PC-3 (cell line): Measurements from ENCODE around the gene PIAS1. TPM values are rescaled to one million over a fixed set of nuclear protein-coding genes. Genes with fewer than 3 reads are reported as not detected.
A peak's percentile ranks its signal among the peaks of the same experiment; 100 is the strongest.

ENCODE experiments used
- ATAC-seq: fragments of 200-7000 bp; cut with Tn5 transposase; 2 replicates; pipeline ENCODE4 v1.9.1; 2020; ENCODE audit warnings: mild to moderate bottlenecking, moderate library complexity
- BruUV-seq: library from RNA; stranded (reverse); fragments of 400-500 nt; replicated peaks from 2 replicates; lab custom pipeline; 2021; lab: Mats Ljungman, UMichigan
- CTCF ChIA-PET: fragments of 300-600 bp; sonication (Branson Sonifier 250); formaldehyde crosslinking; loops from one replicate; lab custom pipeline; 2022; ENCODE audit warnings: antibody characterized with exemption; lab: Charles Lee
- POLR2A ChIA-PET: fragments of 300-600 bp; sonication (Branson Sonifier 250); formaldehyde crosslinking; loops from one replicate; lab custom pipeline; 2022; ENCODE audit warnings: antibody characterized with exemption; ENCODE audit not compliant: unreplicated experiment; lab: Charles Lee
- DNase-seq: peaks from one replicate; pipeline ENCODE4 v3.0.0-alpha.2; 2015
- H2AFZ ChIP-seq: fragments of 300-600 bp; sonication (generic); 2 replicates; pipeline ENCODE4 v1.6.0; 2016; ENCODE audit warnings: antibody characterized with exemption, low read length
- H3F3A ChIP-seq: fragments of 300-600 bp; sonication (generic); one replicate; pipeline ENCODE4 v1.6.0; 2017; ENCODE audit warnings: antibody characterized with exemption, low read length, control low read depth, mild to moderate bottlenecking; ENCODE audit not compliant: unreplicated experiment
- H3K27ac ChIP-seq: fragments of 300-600 bp; sonication (generic); 2 replicates; pipeline ENCODE4 v1.5.1; 2016; ENCODE audit warnings: mild to moderate bottlenecking, low read length
- H3K27me3 ChIP-seq: fragments of 300-600 bp; sonication (generic); 2 replicates; pipeline ENCODE4 v1.6.1; 2016; ENCODE audit warnings: low read length, mixed read lengths
- H3K36me3 ChIP-seq: fragments of 300-600 bp; sonication (generic); 2 replicates; pipeline ENCODE4 v1.6.1; 2016; ENCODE audit warnings: low read depth, mixed run types, low read length, mixed read lengths
- H3K4me1 ChIP-seq: fragments of 300-600 bp; sonication (generic); 2 replicates; pipeline ENCODE4 v1.5.1; 2016; ENCODE audit warnings: low read length; ENCODE audit not compliant: insufficient read depth
- H3K4me2 ChIP-seq: fragments of 300-600 bp; sonication (generic); 2 replicates; pipeline ENCODE4 v1.6.0; 2016; ENCODE audit warnings: low read length
- H3K4me3 ChIP-seq: fragments of 300-600 bp; sonication (generic); 2 replicates; pipeline ENCODE4 v1.5.1; 2016; ENCODE audit warnings: mild to moderate bottlenecking, low read length, mixed read lengths
- H3K79me2 ChIP-seq: fragments of 300-600 bp; sonication (generic); 2 replicates; pipeline ENCODE4 v1.6.1; 2017; ENCODE audit warnings: low read length, mixed read lengths
- H3K9ac ChIP-seq: fragments of 300-600 bp; sonication (generic); 2 replicates; pipeline ENCODE4 v1.6.0; 2016; ENCODE audit warnings: mild to moderate bottlenecking, low read length
- H3K9me2 ChIP-seq: fragments of 300-600 bp; sonication (generic); replicated peaks from 2 replicates; pipeline ENCODE4 v1.6.1; 2016; ENCODE audit warnings: mixed run types, low read length, mixed read lengths
- H3K9me3 ChIP-seq: fragments of 300-600 bp; sonication (generic); 2 replicates; pipeline ENCODE4 v1.6.1; 2016; ENCODE audit warnings: low read length, mixed read lengths
- H4K20me1 ChIP-seq: fragments of 300-600 bp; sonication (generic); 2 replicates; pipeline ENCODE4 v1.6.1; 2016; ENCODE audit warnings: low read length, mixed read lengths
- EZH2 ChIP-seq: fragments of 300-600 bp; sonication (generic); IDR thresholded peaks from one replicate; pipeline ENCODE4 v1.6.1; 2017; ENCODE audit warnings: antibody characterized with exemption, mild to moderate bottlenecking, low read length; ENCODE audit not compliant: unreplicated experiment
- EZH2phosphoT487 ChIP-seq: fragments of 300-600 bp; sonication (generic); IDR thresholded peaks from 2 replicates; pipeline ENCODE4 v1.6.1; 2018; ENCODE audit warnings: mild to moderate bottlenecking, antibody characterized with exemption, low read length, borderline replicate concordance
- intact Hi-C: fragments of 100-400 bp; cut with micrococcal nuclease; formaldehyde crosslinking; loops from 2 replicates; pipeline ENCODE4 v1.9.0; 2023
- total RNA-seq: library from RNA; depleted of rRNA; stranded (reverse); fragments of >200 nt; gene quantifications from 2 replicates; pipeline ENCODE4 v1.2.3, GENCODE V29; 2014
- TF ChIP-seq, protein P1 (sequence below): fragments of 300-600 bp; sonication (generic); conservative IDR thresholded peaks from 2 replicates; pipeline ENCODE4 v1.5.1; 2017; ENCODE audit warnings: antibody characterized with exemption, low read depth, mild to moderate bottlenecking, low read length

PIAS1 gene
- total RNA-seq, 1 experiment from 2014 or later = 21.9 TPM

DNA sequence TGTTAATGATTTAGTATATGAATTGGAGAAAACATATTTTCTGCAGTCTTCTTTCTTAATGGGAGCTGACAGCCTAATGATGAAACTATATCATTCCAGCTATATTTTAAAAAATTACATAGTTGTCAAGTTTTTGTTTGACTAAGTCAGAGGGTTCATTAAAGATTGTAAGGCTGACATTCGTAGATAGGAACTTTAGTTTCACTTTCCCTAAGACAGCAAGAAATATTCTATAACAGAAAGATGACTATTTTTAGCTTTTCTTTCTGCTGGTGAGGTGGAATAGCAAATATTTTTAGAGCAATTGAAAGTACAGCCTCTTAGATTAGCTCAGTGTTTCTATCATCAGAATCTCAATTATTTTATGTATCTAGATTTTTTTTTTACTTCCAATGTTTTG lies 60.2 kb downstream of the PIAS1 start:
- Histone ChIP-seq H3K4me1 (0 out of 2 replicates have a peak, but pooled peaks cover 12% of the 10 kb centered on the region), H4K20me1 (no peaks in the 10 kb centered on the region), H3K27ac (no peak overlapping the region), H3K4me3 (peak overlapping the region; percentile 49), H3K9me2 (no peaks in the 10 kb centered on the region), H3K9me3 (no peaks in the 10 kb centered on the region), H3K79me2 (peaks cover 70% of the 10 kb centered on the region), H3K4me2 (peak overlapping the region; percentile 73), H2AFZ (no peak overlapping the region), H3F3A (no peaks in the 10 kb centered on the region), H3K36me3 (no peaks in the 10 kb centered on the region), H3K27me3 (no peaks in the 10 kb centered on the region), H3K9ac (no peak overlapping the region)
- BruUV-seq = no TSS peak
- DNase-seq (no peak), ATAC-seq (no peak)
- POLR2A ChIA-PET = interaction anchor here (0.7 kb wide), 1 partner anchor 32 kb away, joined by 4 read pairs; no protein-coding TSS in a partner anchor
- CTCF ChIA-PET = no interaction called here
- TF ChIP-seq EZH2 (no peak), EZH2phosphoT487 (no peak)
- TF ChIP-seq, protein P1, sequence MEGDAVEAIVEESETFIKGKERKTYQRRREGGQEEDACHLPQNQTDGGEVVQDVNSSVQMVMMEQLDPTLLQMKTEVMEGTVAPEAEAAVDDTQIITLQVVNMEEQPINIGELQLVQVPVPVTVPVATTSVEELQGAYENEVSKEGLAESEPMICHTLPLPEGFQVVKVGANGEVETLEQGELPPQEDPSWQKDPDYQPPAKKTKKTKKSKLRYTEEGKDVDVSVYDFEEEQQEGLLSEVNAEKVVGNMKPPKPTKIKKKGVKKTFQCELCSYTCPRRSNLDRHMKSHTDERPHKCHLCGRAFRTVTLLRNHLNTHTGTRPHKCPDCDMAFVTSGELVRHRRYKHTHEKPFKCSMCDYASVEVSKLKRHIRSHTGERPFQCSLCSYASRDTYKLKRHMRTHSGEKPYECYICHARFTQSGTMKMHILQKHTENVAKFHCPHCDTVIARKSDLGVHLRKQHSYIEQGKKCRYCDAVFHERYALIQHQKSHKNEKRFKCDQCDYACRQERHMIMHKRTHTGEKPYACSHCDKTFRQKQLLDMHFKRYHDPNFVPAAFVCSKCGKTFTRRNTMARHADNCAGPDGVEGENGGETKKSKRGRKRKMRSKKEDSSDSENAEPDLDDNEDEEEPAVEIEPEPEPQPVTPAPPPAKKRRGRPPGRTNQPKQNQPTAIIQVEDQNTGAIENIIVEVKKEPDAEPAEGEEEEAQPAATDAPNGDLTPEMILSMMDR = no peak
- intact Hi-C loops = no loop called here

DNA sequence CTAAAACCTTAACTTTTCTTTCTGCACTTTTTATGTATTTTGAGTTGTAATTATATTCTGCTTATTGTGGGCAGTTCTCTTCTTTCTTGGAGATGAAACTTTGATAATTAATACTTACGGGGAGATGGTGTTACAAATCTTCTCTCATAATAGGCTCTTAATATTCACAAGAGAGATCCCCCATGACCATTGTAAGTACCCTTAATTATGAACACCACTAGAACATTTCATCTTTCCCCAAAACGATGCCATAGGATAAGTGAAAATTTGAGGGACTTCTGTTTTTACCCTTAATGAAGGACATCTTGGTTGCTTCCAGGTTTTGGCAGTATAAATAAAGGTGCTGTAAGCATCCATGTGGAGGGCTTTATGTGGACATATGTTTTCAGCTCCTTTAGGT lies 60.7 kb downstream of the PIAS1 start:
- no peak overlapping the region for H3K9ac ChIP-seq
- BruUV-seq = no TSS peak
- no peak overlapping the region for H3K27ac ChIP-seq
- H3K4me2 ChIP-seq = peak overlapping the region; percentile 73
- ChIA-PET CTCF (no interaction called here), POLR2A (no interaction called here)
- H3K36me3 ChIP-seq = no peaks in the 10 kb centered on the region
- no peaks in the 10 kb centered on the region for H3K9me3 ChIP-seq
- H3K27me3 ChIP-seq = no peaks in the 10 kb centered on the region
- TF ChIP-seq EZH2phosphoT487 = no peak
- TF ChIP-seq, protein P1 = no peak
- TF ChIP-seq EZH2 = no peak
- H3K4me3 ChIP-seq = peak overlapping the region; percentile 49
- no peak overlapping the region for H2AFZ ChIP-seq
- no peaks in the 10 kb centered on the region for H3K9me2 ChIP-seq
- intact Hi-C loops = no loop called here
- H3F3A ChIP-seq = no peaks in the 10 kb centered on the region
- DNase-seq (no peak), ATAC-seq (no peak)
- H3K4me1 ChIP-seq = 0 out of 2 replicates have a peak, but pooled peaks cover 10% of the 10 kb centered on the region
- H3K79me2 ChIP-seq = peaks cover 70% of the 10 kb centered on the region
- H4K20me1 ChIP-seq = no peaks in the 10 kb centered on the region

DNA sequence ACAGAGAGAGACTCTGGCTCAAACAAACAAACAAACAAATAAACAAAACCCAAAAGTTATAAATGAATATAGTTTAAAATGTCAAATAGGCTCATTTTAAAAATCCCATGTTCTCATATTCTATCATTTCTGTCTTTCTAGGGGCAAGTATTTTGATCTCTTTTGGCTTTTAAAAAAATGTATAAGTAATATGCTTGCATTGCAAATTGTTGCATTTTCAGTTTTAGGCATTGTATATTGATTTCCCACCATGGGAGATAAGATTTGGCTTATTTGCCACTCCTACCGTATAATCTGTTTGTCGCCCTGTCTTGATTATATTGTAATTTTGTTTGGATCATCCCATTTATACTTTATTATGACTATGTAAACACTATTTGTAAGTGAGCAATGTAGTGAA lies 70.6 kb downstream of the PIAS1 start:
- Histone ChIP-seq H3K27ac (no peak overlapping the region), H3K9me3 (no peaks in the 10 kb centered on the region), H4K20me1 (no peaks in the 10 kb centered on the region), H3K4me2 (no peak overlapping the region), H3K9ac (no peak overlapping the region), H2AFZ (no peak overlapping the region), H3K36me3 (no peaks in the 10 kb centered on the region), H3F3A (no peaks in the 10 kb centered on the region), H3K27me3 (no peaks in the 10 kb centered on the region), H3K9me2 (no peaks in the 10 kb centered on the region), H3K4me3 (no peak overlapping the region), H3K4me1 (no peaks in the 10 kb centered on the region), H3K79me2 (peaks cover 26% of the 10 kb centered on the region)
- ChIA-PET POLR2A (no interaction called here), CTCF (no interaction called here)
- no TSS peak for BruUV-seq
- ATAC-seq (no peak), DNase-seq (no peak)
- intact Hi-C loops = no loop called here
- TF ChIP-seq EZH2 (no peak), EZH2phosphoT487 (no peak)
- TF ChIP-seq, protein P1 = no peak
